Adipose tissue (tissue), 3 donors: ENCODE measurements around the gene CALHM4. TPM values are rescaled to one million over a fixed set of nuclear protein-coding genes. Genes with fewer than 3 reads are reported as not detected.

ENCODE experiments used
- H3K27ac ChIP-seq: one replicate; pipeline ENCODE4 v1.5.1; 2013; ENCODE audit warnings: low read depth, low read length
- WGBS, 3 donors: extraction: QIAGEN DNeasy Blood & Tissue Kit; methylation state at CpG; one replicate each; pipeline ENCODE4 v1.1.7; 2013; 5-methylcytosine and 5-hydroxymethylcytosine counted together
- polyA plus RNA-seq, 3 donors: library from polyadenylated mRNA; stranded (reverse); fragments of 200-250 nt; gene quantifications; one replicate each; pipeline ENCODE4 v1.2.3, GENCODE V29; 2013
- donor health status: healthy with polysubstance abuse.
- donor health status: Bipolar disorder and iron deficiency.
- donor health status: healthy.

CALHM4 gene
- polyA plus RNA-seq, result not detected

GRCh38 chr6:116553451-116553850, at the start of gene CALHM4:
Gene CALHM4, plus strand, starts transcription at chr6:116553751. Its CDS starts 43 bp downstream, at chr6:116553794.
- no peak within 1 kb of the TSS for H3K27ac ChIP-seq

DNA sequence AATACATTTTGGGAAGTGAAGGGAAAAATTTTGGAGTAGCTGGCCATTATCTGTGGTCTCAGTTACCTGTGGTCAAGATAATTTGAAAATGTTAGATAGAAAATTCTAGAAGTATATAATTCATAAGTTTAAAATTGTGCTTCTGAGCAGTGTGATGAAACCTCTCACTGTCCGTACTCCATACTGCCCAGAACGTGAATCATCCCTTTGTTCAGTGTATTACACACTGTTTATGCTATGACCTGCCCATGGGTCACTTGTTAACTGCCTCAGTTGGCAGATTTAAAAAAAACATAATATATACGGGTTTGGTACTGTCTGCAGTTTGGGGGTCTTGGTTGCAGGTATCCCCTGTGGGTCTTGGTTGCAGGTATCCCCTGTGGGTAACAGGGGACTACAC, 46.2 kb upstream of the CALHM4 start:
- WGBS, 3 donors, result 83 to 91% (median 89%) methylated on average over 3 of the region's 3 CpGs
- no peak overlapping the region for H3K27ac ChIP-seq

DNA sequence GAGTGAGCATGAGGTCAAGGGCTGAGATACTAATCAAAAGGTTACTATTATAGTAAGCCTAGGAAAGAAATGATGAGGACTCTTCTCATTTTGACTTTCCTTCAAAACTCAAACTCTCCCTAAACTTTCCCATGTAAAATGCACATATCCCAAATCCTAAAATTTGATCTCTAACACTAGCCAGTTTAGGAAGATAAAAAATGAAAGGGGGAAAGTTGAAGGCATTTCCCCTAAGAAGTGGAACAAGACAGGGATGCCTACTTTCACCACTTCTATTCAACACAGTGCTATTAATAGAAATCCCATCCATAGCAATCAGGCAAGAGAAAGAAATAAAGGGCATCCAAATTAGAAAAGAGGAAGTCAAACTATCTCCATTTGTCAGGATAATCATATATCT, 45.0 kb upstream of the CALHM4 start:
- no peak overlapping the region for H3K27ac ChIP-seq

DNA sequence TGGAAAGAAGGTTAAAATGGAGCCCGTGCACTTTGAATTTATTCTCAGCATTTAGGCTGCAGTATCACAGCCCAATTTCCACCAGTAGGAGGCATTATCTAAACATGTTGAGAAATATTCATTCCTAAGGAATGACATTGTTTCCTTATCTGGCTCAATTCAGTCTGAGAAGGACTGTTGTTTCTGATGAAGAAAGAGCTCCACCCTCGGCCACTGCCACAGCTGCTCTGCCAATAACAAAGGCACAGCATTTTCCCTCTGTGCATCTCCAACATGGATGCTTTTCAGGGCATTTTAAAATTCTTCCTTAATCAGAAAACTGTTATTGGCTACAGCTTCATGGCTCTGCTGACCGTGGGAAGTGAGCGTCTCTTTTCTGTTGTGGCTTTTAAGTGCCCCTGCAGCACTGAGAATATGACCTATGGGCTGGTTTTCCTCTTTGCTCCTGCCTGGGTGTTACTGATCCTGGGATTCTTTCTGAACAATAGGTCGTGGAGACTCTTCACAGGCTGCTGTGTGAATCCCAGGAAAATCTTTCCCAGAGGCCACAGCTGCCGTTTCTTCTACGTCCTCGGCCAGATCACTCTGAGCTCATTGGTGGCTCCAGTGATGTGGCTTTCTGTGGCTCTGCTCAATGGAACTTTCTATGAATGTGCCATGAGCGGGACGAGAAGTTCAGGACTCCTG, 42.0 kb upstream of the CALHM4 start, which contains the start of gene CALHM5:
Gene CALHM5, plus strand, starts transcription at position 216 of the 687 bp plus-strand sequence. Its CDS starts 58 bp downstream, at position 274.
- WGBS, 3 donors, result 32 to 54% (median 46%) methylated on average over 10 of the region's 10 CpGs
- H3K27ac ChIP-seq, result no peak within 1 kb of the TSS

- WGBS, 3 donors, result 32 to 67% (median 50%) methylated on average over 4 of the region's 4 CpGs
- no peak overlapping the region for H3K27ac ChIP-seq
These were observed 41.4 kb upstream of the CALHM4 start for GRCh38 chr6:116512111-116512559.

- no peak overlapping the region for H3K27ac ChIP-seq
These were observed 40.8 kb upstream of the CALHM4 start for GRCh38 chr6:116512734-116513133.

DNA sequence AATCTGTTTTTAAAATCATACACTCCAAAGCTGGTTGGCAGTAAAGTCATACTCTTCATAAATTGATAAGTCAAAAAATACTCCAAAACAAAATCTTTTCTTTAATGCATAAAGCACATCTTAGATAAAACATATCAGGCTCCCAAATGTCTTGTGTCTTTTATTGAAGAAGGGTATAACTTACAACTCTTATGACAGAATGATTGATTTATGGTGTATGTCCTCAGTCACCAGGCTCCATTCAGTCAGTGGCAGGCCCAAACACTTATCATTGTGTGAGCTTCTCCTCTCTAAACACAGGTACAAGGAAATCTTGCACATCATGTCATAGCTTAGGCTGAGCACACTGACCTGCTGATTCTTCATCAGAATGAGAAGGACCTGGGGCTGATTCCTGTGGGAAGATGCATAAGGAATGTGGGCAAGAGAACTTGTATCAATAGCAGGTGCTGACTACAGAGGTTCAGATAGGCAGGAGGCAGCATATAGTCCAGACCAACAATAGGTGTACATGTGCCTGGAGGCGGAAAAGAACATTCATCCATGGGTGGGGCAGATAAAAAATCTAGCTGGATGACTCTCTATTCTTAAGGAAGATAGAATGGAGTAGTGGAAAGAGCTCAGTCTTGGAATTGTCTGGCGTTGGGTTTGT, 40.2 kb upstream of the CALHM4 start:
- H3K27ac ChIP-seq, result no peak overlapping the region

DNA sequence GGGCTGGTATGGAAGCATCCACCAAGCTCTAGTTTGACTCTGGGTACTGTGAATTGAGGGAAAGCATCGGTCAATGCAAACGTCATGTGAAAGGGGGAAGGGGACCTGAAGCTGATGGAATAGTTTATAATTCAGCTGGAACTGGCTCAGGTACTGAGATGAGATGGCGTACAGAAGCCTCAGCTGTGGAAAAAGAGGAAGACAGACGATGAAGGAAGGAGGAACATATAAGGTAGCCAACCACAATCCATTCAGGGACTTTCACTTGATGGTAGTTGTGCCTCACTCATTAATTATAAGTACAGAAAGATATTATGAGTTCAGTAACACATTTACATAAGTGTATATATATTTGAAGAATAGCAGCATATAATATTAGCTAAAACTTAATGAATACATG, 39.4 kb upstream of the CALHM4 start:
- no peak overlapping the region for H3K27ac ChIP-seq
- 65 to 80% (median 75%) methylated on average over 4 of the region's 4 CpGs for WGBS, 3 donors

More for the DNA sequence above, 40.2 kb upstream of the CALHM4 start:
- whole genome bisulfite sequencing, 3 donors, result 88 to 90% (median 90%) methylated on average over 2 of the region's 2 CpGs

DNA sequence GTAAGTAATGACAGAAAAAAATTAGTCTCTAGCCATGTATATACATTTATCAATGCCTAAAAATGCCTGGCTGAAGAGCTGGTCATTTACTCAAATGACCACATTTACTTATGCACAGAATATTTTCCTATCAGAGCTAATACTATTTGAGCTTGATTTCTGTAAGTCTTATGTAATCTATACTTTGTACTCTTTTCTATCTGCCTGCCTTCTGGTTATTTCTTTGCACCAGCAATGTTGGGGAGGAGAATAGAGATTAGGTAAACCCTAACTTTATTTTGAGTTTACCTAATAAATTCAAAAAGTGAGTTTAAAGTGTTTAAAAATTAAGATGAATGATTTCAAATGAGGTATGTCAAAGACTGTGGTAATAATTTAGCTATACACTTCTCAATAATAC, 38.4 kb upstream of the CALHM4 start:
- no peak overlapping the region for H3K27ac ChIP-seq

GRCh38 chr6:116518621-116519368, 34.8 kb upstream of the CALHM4 start:
- H3K27ac ChIP-seq, result no peak overlapping the region
- 81 to 94% (median 82%) methylated on average over 4 of the region's 4 CpGs for WGBS, 3 donors

DNA sequence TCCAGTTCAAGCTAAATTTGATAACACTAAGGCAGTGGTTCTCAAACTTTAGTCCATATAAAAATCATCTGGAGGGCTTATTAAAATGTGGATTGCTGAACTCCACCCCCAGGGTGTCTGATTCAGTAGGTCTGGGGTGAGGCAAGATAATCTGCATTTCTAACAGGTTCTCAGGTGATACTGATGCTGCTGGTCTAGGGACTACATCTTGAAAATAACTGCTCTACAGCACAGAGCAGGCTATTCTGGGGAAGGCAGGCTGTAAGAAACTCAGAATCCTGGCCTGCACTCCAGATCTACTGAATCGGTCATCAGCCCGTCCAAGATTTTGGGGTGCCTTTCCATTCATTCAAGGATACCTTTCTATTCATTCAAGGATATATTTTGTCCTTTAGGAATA, 30.7 kb upstream of the CALHM4 start:
- no peak overlapping the region for H3K27ac ChIP-seq
- 77 to 96% (median 94%) methylated on average over 2 of the region's 2 CpGs for WGBS, 3 donors

DNA sequence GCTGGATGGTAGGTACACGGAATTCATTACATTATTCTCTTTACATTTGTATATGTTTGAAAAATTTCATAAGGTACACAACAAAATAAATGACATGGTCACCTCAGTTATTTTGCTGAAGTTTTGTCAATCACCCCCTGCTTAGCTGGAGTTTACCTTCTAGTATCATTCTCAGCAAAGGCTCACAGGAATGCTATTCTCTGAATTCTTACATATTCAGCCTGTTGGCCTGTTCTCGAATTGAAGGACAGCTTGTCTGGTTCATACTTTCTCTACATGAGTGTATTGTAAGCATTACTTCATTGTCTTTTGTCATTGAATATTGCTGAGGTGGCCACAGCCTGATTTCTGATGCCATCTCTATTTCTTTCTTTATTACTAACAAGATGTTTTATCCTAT, 29.3 kb upstream of the CALHM4 start:
- WGBS, 3 donors, result 83 to 93% (median 88%) methylated on average over 2 of the region's 2 CpGs
- no peak overlapping the region for H3K27ac ChIP-seq

- no peak overlapping the region for H3K27ac ChIP-seq
- 86 to 94% (median 88%) methylated on average over 1 of the region's 1 CpG for WGBS, 3 donors
These were observed 25.4 kb upstream of the CALHM4 start for GRCh38 chr6:116528133-116528532.

DNA sequence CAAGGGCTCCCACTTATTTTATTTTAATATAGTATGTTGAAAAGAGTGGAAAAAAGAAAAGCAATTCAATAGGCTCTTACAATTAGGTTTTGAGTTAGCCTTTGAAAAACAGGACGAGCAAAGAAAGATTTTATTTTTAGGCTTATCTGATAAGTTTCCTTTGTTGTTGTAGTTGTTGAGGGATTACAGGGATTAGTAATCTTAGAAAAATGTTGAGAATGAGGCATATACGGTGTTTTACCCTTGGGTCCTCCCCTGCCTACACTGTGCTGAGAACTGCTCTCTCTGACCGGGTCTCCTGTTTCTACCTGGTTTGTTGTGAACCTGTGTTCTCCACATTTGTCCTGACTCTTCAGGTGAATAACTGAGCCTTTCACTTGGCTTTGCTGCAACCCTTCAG, 24.8 kb upstream of the CALHM4 start:
- no peak overlapping the region for H3K27ac ChIP-seq
- 51 to 60% (median 55%) methylated on average over 3 of the region's 3 CpGs for WGBS, 3 donors

DNA sequence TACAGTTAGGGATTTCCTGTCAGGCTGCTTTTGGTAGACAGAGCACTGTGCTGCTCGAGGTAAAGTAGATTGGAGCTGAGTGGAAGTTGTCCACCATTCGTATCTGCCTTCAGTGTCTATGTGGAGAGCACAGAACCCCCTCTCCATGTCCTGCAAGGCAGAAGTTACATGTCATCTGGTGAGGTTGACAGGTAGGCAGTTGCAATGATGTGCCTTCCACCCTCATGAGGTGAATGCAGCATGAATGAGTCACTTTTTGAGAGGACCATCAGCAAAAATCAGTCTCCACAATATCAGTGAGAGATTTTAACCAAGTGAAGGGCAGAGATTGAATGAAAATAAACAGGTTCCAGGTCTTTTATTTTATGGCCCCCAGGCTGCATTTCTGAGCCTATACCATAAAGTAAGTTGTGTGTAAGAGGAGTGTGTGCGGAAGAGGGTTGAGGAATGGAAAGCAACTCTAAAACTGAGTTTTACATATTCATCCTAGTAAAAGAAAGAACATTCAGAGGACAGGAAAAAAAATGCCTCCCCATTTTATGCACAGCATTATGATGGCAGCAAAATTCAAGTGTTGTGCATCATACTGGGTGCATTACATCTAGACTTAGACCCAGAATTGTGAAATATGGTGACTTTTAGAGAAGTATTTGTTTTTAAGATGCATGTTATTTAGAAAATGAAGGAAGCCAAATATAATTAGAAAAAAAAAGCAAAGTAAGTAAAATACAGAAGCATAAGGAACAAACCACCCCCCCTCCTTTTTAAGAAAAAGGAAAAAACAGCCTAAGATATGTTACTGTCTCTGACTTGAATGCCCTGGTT, 23.9 kb upstream of the CALHM4 start:
- WGBS, 3 donors, result 63 to 78% (median 73%) methylated on average over 3 of the region's 3 CpGs
- H3K27ac ChIP-seq, result no peak overlapping the region

DNA sequence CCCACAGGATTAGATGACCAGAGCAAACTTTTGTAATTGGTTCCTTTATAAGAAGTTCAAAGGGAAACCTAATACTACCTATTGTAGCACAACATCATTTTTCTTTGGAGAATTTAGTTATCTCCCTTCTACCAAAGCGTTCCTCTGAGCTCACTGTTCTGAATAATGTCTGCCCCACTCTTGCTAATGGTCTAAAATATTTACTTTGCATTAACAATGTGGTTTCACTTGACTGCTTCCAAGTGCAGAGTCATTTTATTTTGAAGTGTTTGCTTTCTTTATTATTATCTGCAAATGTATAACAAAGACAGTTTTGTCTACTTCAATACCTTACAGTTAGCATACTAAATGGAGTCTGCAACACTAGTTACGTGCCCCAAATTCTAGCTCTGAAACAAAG, 23.1 kb upstream of the CALHM4 start:
- H3K27ac ChIP-seq, result no peak overlapping the region
- 72 to 91% (median 79%) methylated on average over 2 of the region's 2 CpGs for WGBS, 3 donors

DNA sequence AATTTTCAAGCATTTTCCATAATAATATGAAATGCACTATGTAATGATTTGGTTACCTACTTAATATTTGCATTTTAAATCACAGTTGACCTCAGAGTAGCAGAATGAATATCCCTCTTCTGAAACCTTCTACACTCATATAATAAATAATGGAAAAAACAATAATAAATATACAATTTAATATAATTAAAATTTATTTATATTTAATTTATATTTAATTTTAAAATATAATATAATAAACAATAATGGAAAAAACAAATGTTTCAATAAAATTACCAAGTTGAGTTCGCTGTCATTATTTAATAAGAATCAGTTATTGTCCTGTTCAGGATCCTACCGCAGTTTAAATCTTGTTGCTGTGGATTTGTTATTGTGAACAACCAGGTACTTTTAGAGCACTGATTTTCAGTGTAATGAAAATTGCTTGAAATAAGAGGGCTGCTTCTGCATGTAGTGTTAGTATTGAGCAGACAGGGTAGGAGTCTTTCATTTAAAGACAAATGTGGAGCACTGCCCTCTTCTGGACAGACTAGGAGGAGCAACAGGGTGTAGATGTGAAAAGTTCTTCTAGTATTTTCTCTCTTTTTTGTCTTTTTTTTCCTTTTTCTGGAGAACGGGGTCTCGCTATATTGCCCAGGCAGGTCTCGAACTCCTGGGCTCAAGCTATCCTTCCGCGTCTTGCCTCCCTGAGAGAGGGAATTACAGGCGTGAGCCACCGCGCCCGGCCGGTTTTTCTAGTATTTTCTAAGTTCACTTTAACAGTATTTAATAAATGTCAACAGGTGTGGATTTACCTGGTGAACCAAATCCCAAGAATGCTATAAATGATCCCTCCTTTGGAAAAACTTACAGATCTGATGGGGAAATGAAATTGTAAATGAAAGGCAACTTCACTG, 21.6 kb upstream of the CALHM4 start:
- no peak overlapping the region for H3K27ac ChIP-seq
- WGBS, 3 donors, result 76 to 85% (median 80%) methylated on average over 12 of the region's 12 CpGs
